Astrocyte of the spinal cord (primary cell): ENCODE measurements around the gene VSTM2L.
A peak's percentile ranks its signal among the peaks of the same experiment; 100 is the strongest.
"Not testable (repeated sequence)": the region's sequence is repeated elsewhere in the genome, so short reads cannot be mapped to it uniquely, and the experiment has no call there.

Experiments
- DNase-seq: peaks from one replicate; pipeline ENCODE4 v3.0.0; 2011; ENCODE audit warnings: low read depth, low spot score
- H3K4me3 ChIP-seq: 2 replicates; pipeline ENCODE4 v1.5.1; 2011; ENCODE audit warnings: low read depth, mild to moderate bottlenecking, low read length, moderate library complexity
- CTCF ChIP-seq: IDR thresholded peaks from 2 replicates; pipeline ENCODE4 v1.5.1; 2012; ENCODE audit warnings: low read depth, mild to moderate bottlenecking, low read length, inconsistent platforms
- in situ Hi-C: cut with HindIII; loops from 2 replicates; pipeline ENCODE4 v1.10.0; 2017; ENCODE audit warnings: low sequenced_read_pairs

VSTM2L gene

GRCh38 chr20:37902504-37903313, at the start of gene VSTM2L:
Gene VSTM2L (plus strand): TSS chr20:37903127. CDS start chr20:37903351, 224 bp downstream.
- TF ChIP-seq CTCF: no peak
- peak within 1 kb of the TSS; percentile 42 for H3K4me3 ChIP-seq
- peak; percentile 73 for DNase-seq
- in situ Hi-C loops: no loop called here

- in situ Hi-C loops: no loop called here
- DNase-seq: no peak
- H3K4me3 ChIP-seq: no peak overlapping the region
- TF ChIP-seq CTCF: no peak
These were observed 49.0 kb upstream of the VSTM2L start for GRCh38 chr20:37853823-37854375.

DNA sequence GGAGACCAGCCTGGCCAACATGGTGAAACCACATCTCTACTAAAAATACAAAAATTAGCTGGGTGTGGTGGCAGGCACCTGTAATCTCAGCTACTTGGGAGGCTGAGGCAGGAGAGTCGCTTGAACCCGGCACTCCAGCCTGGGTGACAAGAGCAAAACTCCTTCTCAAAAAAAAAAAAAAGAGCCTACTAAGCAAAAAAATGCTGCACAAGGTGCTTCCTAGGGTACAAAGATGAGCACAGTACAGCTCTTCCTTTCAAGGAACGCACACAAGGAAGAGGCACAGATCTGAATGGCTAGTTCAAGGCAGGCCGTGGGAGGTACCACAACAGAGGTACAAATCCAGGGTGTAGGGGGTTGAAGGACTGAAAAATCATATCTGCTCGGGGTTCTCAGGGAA, 46.9 kb upstream of the VSTM2L start:
- in situ Hi-C loops, H3K4me3 ChIP-seq, DNase-seq: not testable (repeated sequence)

- TF ChIP-seq CTCF: no peak
- DNase-seq: peak; percentile 71
- in situ Hi-C loops: no loop called here
- no peak overlapping the region for H3K4me3 ChIP-seq
These were observed 45.8 kb upstream of the VSTM2L start for GRCh38 chr20:37856932-37857660.

DNA sequence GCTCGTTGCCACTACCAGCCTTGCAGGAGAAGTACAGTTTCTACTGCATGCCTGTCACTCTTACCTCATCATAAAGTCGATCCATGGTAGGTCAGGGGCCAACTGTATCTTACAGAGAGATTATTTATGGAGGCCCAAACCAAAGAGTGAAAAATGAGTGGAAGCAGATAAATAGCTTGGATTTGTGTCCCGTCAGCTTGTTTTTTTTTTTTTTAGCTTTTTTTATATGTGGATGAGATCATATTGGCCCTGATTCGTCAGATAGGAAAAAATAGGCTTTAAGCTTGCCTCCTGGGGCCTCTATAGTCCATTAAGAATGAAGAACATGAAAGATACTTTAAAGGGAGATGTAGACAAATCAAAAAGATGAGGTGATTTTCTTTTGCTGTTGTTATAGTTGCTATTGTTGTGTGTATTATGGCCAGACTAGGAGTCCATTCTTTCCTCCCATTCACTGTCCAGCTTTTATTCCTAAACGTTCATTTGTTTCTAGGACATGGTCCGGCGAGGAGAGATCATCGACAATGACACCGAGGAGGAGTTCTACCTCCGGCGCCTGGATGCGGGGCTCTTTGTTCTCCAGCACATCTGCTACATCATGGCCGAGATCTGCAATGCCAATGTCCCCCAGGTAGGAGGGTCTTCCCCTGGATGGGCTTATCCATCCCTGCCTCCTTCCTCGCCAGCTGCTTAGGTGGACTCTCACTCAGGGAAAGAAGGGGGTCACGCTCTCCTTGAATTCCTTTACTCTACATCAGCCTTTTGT, 43.3 kb upstream of the VSTM2L start:
- no peak overlapping the region for H3K4me3 ChIP-seq
- in situ Hi-C loops: no loop called here
- DNase-seq: no peak
- no peak for TF ChIP-seq CTCF

DNA sequence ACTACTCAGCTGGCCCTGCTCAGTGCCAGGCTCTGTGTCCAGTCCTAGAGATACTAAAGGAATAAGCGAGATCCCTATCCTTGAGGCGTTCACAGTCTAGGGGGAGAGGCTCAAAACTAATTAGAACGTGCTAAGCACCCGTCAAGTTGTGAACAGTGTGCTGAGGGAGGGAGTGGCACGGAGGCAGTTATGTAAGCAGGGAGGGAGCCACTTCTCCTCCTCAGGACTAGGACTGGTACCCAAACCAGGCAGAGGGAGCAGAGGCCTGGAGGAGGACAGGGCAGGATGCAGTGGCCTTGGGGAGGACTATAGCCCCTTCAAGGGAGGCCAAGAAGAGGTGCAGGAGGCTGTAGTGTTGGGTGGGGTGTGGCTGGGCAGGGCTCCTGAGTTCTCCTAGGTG, 39.6 kb upstream of the VSTM2L start:
- in situ Hi-C loops: no loop called here
- H3K4me3 ChIP-seq: no peak overlapping the region
- no peak for TF ChIP-seq CTCF
- DNase-seq: no peak
